ENCODE results near the gene TNFRSF14. TPM values are rescaled to one million over a fixed set of nuclear protein-coding genes. Genes with fewer than 3 reads are reported as not detected.

The TNFRSF14 gene
- total RNA-seq, 1 experiment from 2014 or later, result 0.57 TPM

- H3K4me1 ChIP-seq (ENCODE audit: insufficient read depth, low read length), result no peaks in the 10 kb centered on the region; the same call in 1 of the 2 replicates
- H2BK20ac ChIP-seq (ENCODE audit: low read depth, low read length, poor library complexity, severe bottlenecking), result no peak overlapping the region
- H3K56ac ChIP-seq (ENCODE audit: insufficient read length, low read depth, low read length), result no peak overlapping the region
- H3K27ac ChIP-seq (ENCODE audit: insufficient read length, low read depth, low read length), result no peak overlapping the region
- H3K27ac Mint-ChIP-seq, result no peak overlapping the region
- no peak overlapping the region for H2BK15ac ChIP-seq (ENCODE audit: low read depth, low read length)
- WGBS (ENCODE audit: extremely low coverage, insufficient read length, low lambda C conversion rate), result no CpG with 5 or more reads among the region's 84 CpGs
- H4K5ac ChIP-seq (ENCODE audit: insufficient read length, low read depth, low read length), result no peak overlapping the region
- H4K20me1 ChIP-seq (ENCODE audit: control insufficient read depth, insufficient read depth, insufficient read length), result no peaks in the 10 kb centered on the region
- peaks cover 23 to 25% of the 10 kb centered on the region in 2 experiments for H3K4me1 Mint-ChIP-seq
- TF ChIP-seq, protein P1, sequence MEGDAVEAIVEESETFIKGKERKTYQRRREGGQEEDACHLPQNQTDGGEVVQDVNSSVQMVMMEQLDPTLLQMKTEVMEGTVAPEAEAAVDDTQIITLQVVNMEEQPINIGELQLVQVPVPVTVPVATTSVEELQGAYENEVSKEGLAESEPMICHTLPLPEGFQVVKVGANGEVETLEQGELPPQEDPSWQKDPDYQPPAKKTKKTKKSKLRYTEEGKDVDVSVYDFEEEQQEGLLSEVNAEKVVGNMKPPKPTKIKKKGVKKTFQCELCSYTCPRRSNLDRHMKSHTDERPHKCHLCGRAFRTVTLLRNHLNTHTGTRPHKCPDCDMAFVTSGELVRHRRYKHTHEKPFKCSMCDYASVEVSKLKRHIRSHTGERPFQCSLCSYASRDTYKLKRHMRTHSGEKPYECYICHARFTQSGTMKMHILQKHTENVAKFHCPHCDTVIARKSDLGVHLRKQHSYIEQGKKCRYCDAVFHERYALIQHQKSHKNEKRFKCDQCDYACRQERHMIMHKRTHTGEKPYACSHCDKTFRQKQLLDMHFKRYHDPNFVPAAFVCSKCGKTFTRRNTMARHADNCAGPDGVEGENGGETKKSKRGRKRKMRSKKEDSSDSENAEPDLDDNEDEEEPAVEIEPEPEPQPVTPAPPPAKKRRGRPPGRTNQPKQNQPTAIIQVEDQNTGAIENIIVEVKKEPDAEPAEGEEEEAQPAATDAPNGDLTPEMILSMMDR (conservative IDR thresholded peaks at IDR 0.05), result peak; percentile 25; the same call in 2 of the 3 replicates
- peak; percentile 73 for DNase-seq
- H3K79me1 ChIP-seq (ENCODE audit: insufficient read depth, low read depth, low read length, poor library complexity, severe bottlenecking), result peaks cover 8% of the 10 kb centered on the region
- H3K9me3 ChIP-seq (ENCODE audit: control insufficient read depth, low read depth, low read length), result no peaks in the 10 kb centered on the region
- H3K27me3 Mint-ChIP-seq (ENCODE audit: low read depth), result peaks cover 72% of the 10 kb centered on the region
- H3K79me2 ChIP-seq (ENCODE audit: insufficient read depth, low read length), result peaks cover 13% of the 10 kb centered on the region; the same call in 1 of the 2 replicates
- H2BK5ac ChIP-seq (ENCODE audit: insufficient read length, low read length), result no peak overlapping the region
- peak overlapping the region; percentile 12 to 74; a peak in 4 of 5 replicates for H3K4me3 Mint-ChIP-seq
- no peak overlapping the region for H3K23ac ChIP-seq (ENCODE audit: insufficient read length, low read depth, low read length)
- H3K23me2 ChIP-seq (ENCODE audit: insufficient read length, low read depth, low read length, poor library complexity, severe bottlenecking), result peaks cover 11% of the 10 kb centered on the region
- H3K9ac ChIP-seq (ENCODE audit: extremely low read depth, insufficient read length, low read length), result no peak overlapping the region
- peaks cover 0 to 4% (median 2%) of the 10 kb centered on the region in 3 experiments; a peak in 3 of 7 replicates for H3K36me3 Mint-ChIP-seq (ENCODE audit: insufficient read depth in 1 of 3, low read depth in 3 of 3)
- no peaks in the 10 kb centered on the region; a peak in 2 of 5 replicates for H3K9me3 Mint-ChIP-seq
- H4K91ac ChIP-seq (ENCODE audit: insufficient read length, low read depth, low read length), result no peak overlapping the region
- H3K18ac ChIP-seq (ENCODE audit: insufficient read length, low read depth, low read length), result no peak overlapping the region
- H2AK5ac ChIP-seq (ENCODE audit: insufficient read length, low read length), result no peak overlapping the region
- no peak overlapping the region for H3T11ph ChIP-seq (ENCODE audit: low read length)
- H3K4me2 ChIP-seq (ENCODE audit: insufficient read depth, insufficient read length, low read length), result peak overlapping the region; percentile 35
- H3K4ac ChIP-seq (ENCODE audit: low read depth, low read length), result no peak overlapping the region
- H3K27me3 ChIP-seq (ENCODE audit: insufficient read depth, low read length), result peaks cover 40% of the 10 kb centered on the region; the same call in 1 of the 2 replicates
- no peak overlapping the region for H2BK120ac ChIP-seq (ENCODE audit: low read depth, low read length, poor library complexity, severe bottlenecking)
- H2AFZ ChIP-seq (ENCODE audit: low read length), result no peak overlapping the region
- no peak overlapping the region for H3K14ac ChIP-seq (ENCODE audit: insufficient read depth, low read length)
- H4K8ac ChIP-seq (replicated peaks; ENCODE audit: insufficient read length, low read depth, low read length), result no peak overlapping the region
- H2BK12ac ChIP-seq (ENCODE audit: insufficient read length, low read depth, low read length), result no peak overlapping the region
Observed at GRCh38 chr1:2528966-2529783, 27.0 kb upstream of the TNFRSF14 start.
